GM21447 (cell line): ENCODE data around the gene CFH.
"Not testable (repeated sequence)": the region's sequence is repeated elsewhere in the genome, so short reads cannot be mapped to it uniquely, and the experiment has no call there.

ENCODE experiments used
- ATAC-seq: cut with Tn5 transposase; IDR thresholded peaks from one replicate; pipeline ENCODE4 v1.9.1; 2021; ENCODE audit not compliant: unreplicated experiment

CFH gene

DNA sequence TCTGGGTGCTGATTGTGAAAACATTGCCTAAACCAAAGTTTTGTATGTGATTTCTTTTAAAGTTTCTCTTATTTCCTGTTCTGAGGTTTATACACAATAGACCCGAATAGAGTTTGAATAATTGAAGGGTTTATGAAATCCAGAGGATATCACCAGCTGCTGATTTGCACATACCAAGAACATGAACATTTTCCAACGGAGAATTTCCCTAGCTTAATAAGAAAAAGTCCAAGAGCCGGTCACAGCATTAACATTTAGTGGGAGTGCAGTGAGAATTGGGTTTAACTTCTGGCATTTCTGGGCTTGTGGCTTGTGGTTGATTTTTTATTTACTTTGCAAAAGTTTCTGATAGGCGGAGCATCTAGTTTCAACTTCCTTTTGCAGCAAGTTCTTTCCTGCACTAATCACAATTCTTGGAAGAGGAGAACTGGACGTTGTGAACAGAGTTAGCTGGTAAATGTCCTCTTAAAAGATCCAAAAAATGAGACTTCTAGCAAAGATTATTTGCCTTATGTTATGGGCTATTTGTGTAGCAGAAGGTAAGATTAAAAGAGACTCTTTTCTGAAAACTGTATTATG, at the start of gene CFH:
TSS of gene CFH (plus strand) at position 407 of the 579 bp plus-strand sequence. CDS start at position 482, 75 bp downstream.
- no peak for ATAC-seq

GRCh38 chr1:196603651-196604050, 48.2 kb upstream of the CFH start:
- no peak for ATAC-seq

- ATAC-seq, result no peak
These were observed 43.9 kb upstream of the CFH start for GRCh38 chr1:196607981-196608380.

- no peak for ATAC-seq
These were observed 43.2 kb upstream of the CFH start, which contains the start of gene KCNT2 for GRCh38 chr1:196608390-196609369. Gene KCNT2 (minus strand): TSS chr1:196608440. CDS start chr1:196608309, 131 bp downstream.

DNA sequence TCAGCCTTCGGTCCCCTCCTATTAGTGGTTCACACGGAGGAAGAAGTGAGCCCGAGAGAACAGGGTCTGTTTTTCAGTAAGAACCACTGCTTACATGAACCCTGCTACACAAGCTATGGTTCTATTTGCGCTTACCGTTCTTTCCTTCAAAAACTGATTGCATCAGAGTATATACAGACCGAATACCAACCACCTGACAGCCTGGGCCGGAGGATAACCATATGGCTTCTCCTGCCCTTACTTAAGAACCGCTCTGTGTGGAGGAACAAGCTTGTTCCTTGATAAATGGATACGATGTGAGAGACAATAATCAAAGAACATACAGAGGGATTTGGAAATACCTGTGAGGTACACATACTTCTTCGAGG, 42.5 kb upstream of the CFH start:
- no peak for ATAC-seq

- no peak for ATAC-seq
These were observed 40.0 kb upstream of the CFH start for GRCh38 chr1:196611873-196612272.

GRCh38 chr1:196619721-196620120, 32.1 kb upstream of the CFH start:
- ATAC-seq, result no peak

DNA sequence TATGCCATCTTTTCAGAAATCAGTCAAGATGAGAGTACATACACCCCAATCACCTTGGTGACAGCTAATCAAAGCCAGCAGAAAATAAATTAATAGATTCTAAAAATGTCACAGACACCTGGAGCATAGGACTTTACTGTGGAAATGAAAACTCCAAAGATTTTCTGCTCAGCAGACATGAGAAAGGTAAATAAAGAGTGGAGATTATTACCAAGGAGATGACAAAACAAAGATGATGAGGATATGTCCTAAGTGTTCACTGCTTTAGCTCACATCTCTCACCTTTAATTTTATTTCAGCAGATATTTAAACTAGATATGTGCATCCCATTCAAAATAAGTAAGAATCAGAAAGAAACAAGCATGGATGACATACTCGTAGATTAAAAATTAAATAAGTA, 28.8 kb upstream of the CFH start:
- ATAC-seq, result no peak

- ATAC-seq, result no peak
These were observed 23.0 kb upstream of the CFH start for GRCh38 chr1:196628838-196629237.

GRCh38 chr1:196637606-196638005, 14.2 kb upstream of the CFH start:
- ATAC-seq, result no peak

- ATAC-seq, result no peak
These were observed 13.4 kb upstream of the CFH start for GRCh38 chr1:196638466-196638865.

- not testable (repeated sequence) for ATAC-seq
These were observed 12.6 kb upstream of the CFH start for GRCh38 chr1:196639291-196639690.

GRCh38 chr1:196640976-196641375, 10.9 kb upstream of the CFH start:
- ATAC-seq, result no peak

DNA sequence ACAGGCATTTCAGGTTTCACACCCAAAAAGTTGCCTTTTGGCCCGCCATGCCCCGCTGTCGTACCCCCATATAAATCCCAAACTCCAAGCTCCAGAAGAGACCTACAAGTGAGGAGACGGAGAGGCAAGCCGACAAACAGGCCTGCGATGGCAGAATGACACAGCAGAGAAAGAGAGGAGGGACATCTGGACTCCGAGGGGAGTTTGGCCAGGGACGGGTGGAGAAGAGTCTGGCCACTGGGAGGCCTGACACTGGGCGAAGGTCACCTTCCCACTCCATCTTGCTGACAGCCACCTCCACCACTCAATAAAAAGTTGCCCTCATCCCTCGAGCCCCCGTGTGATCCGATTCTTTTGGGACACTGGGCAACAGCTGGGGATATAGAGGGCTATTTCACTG, 1.9 kb upstream of the CFH start:
- ATAC-seq, result no peak

DNA sequence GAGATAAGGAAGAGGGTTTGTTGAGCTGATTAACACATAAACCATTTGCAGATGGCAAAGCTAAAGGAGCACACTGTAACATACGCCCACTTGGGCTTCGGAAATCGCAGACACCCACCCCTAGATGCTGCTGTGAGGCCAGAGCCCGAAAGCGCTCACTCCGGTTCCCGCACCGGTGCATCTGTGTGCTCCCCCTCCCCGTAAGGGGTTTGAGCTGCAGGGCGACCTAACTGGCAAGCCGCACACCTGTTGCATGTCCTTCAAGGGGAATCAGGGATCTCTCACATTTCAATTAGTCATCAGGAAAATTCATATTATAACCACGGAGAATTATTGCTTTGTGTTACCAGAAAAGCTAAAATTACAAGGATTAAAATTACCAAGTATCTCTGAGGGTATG, 1.4 kb upstream of the CFH start:
- no peak for ATAC-seq

GRCh38 chr1:196651079-196651478, 764 bp upstream of the CFH start:
- ATAC-seq, result no peak

DNA sequence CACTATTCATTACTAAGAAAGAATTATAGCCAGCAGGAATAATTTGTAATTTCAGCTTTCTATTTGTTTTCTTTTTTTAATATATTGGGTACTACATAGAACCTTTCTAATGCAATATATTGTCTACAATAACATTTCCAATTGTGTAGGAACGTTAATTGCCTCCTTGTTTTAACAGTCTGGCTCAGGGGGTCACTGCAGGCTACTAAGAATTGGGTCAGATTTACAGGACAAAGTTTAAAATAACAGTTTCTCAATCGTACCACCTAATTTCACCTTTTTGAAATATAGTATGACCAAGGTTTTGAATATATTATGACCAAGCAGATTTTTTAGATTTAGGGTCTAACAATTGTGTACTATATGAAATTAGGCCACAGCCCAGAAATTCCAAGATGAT, 2.4 kb downstream of the CFH start:
- no peak for ATAC-seq

- no peak for ATAC-seq
These were observed 3.2 kb downstream of the CFH start for GRCh38 chr1:196655071-196655470.

GRCh38 chr1:196655494-196655893, 3.7 kb downstream of the CFH start:
- ATAC-seq, result no peak

GRCh38 chr1:196659471-196659870, 7.6 kb downstream of the CFH start:
- no peak for ATAC-seq

- no peak for ATAC-seq
These were observed 8.4 kb downstream of the CFH start for GRCh38 chr1:196660272-196660671.

GRCh38 chr1:196660852-196661251, 9.0 kb downstream of the CFH start:
- ATAC-seq, result peak; percentile 83
